CD14-positive monocyte (primary cell): ENCODE measurements around the gene NUP62CL. TPM values are rescaled to one million over a fixed set of nuclear protein-coding genes. Genes with fewer than 3 reads are reported as not detected.

Experiments used
- DNase-seq, 3 donors: peaks; one replicate each; pipeline ENCODE4 v3.0.0-alpha.2; 2011 to 2022
- H2AFZ ChIP-seq: 2 replicates; pipeline ENCODE4 v1.6.0; 2012; ENCODE audit warnings: mild to moderate bottlenecking, low read depth, low read length, inconsistent platforms; ENCODE audit not compliant: insufficient read depth, poor library complexity, severe bottlenecking
- H3K27ac ChIP-seq, 2 donors: 1 replicate in 1 of 2; 2 replicates in 1 of 2; pipeline ENCODE4 v1.5.1; 2012 to 2013; ENCODE audit warnings: low read length in 2 of 2, control low read depth in 1 of 2, inconsistent platforms in 1 of 2, low read depth in 1 of 2, mild to moderate bottlenecking in 1 of 2
- H3K27me3 ChIP-seq, 2 donors: one replicate each; pipeline versions ENCODE4 v1.6.0 to v1.6.1; 2011 to 2013; ENCODE audit warnings: low read length in 2 of 2; ENCODE audit not compliant: control insufficient read depth in 2 of 2, insufficient read depth in 2 of 2
- H3K36me3 ChIP-seq, 2 donors: replicated peaks in 1 of 2; 1 replicate in 1 of 2; 2 replicates in 1 of 2; pipeline versions ENCODE4 v1.5.1 to v1.6.1; 2012 to 2013; ENCODE audit warnings: low read length in 2 of 2, control low read depth in 1 of 2, inconsistent platforms in 1 of 2, mild to moderate bottlenecking in 1 of 2; ENCODE audit not compliant: insufficient read depth in 2 of 2, control insufficient read depth in 1 of 2
- H3K4me1 ChIP-seq, 2 donors: 1 replicate in 1 of 2; 2 replicates in 1 of 2; pipeline versions ENCODE4 v1.5.1 to v1.6.1; 2012 to 2013; ENCODE audit warnings: low read length in 2 of 2, control low read depth in 1 of 2, inconsistent platforms in 1 of 2, mild to moderate bottlenecking in 1 of 2, moderate library complexity in 1 of 2; ENCODE audit not compliant: insufficient read depth in 2 of 2, control insufficient read depth in 1 of 2
- H3K4me2 ChIP-seq: replicated peaks from 2 replicates; pipeline ENCODE3; 2012; ENCODE audit warnings: low read length, moderate library complexity, mild to moderate bottlenecking; ENCODE audit not compliant: poor library complexity, severe bottlenecking; ENCODE audit errors: extremely low read depth
- H3K4me3 ChIP-seq, 3 experiments: fragments of 200-600 bp in 1 of 3; sonication (generic) in 1 of 3; replicated peaks in 1 of 3; 1 replicate in 2 of 3; 2 replicates in 1 of 3; pipeline ENCODE4 v1.5.1; 2011 to 2013; ENCODE audit warnings: low read length in 3 of 3, mild to moderate bottlenecking in 3 of 3, control low read depth in 2 of 3, low read depth in 2 of 3, inconsistent platforms in 1 of 3, moderate library complexity in 1 of 3
- H3K79me2 ChIP-seq: 2 replicates; pipeline ENCODE4 v1.6.0; 2012; ENCODE audit warnings: mild to moderate bottlenecking, control low read depth, inconsistent platforms, low read length, moderate library complexity; ENCODE audit not compliant: insufficient read depth
- H3K9ac ChIP-seq: 2 replicates; pipeline ENCODE4 v1.6.0; 2017; ENCODE audit warnings: low read length, mild to moderate bottlenecking; ENCODE audit not compliant: insufficient read depth, poor library complexity, severe bottlenecking
- H3K9me3 ChIP-seq, 2 donors: replicated peaks in 1 of 2; 1 replicate in 1 of 2; 2 replicates in 1 of 2; pipeline versions ENCODE4 v1.5.1 to v1.6.1; 2012 to 2013; ENCODE audit warnings: low read length in 2 of 2, control low read depth in 1 of 2; ENCODE audit not compliant: control insufficient read depth in 1 of 2, insufficient read depth in 1 of 2
- H4K20me1 ChIP-seq: 2 replicates; pipeline ENCODE4 v1.6.0; 2012; ENCODE audit warnings: mild to moderate bottlenecking, low read length, control low read depth, moderate library complexity; ENCODE audit not compliant: insufficient read depth
- H3K27ac Mint-ChIP-seq, 7 donors: one replicate each; pipeline ENCODE4 v1.8.0; 2020; ENCODE audit warnings: mild to moderate bottlenecking in 7 of 7, mixed read lengths in 7 of 7, moderate library complexity in 6 of 7, inconsistent platforms in 2 of 7
- H3K27me3 Mint-ChIP-seq, 3 donors: one replicate each; pipeline ENCODE4 v1.8.0; 2021 to 2022; ENCODE audit warnings: low read depth in 3 of 3, mild to moderate bottlenecking in 3 of 3, mixed read lengths in 3 of 3, moderate library complexity in 3 of 3, inconsistent platforms in 1 of 3
- H3K36me3 Mint-ChIP-seq, 2 donors: one replicate each; pipeline ENCODE4 v1.8.0; 2020; ENCODE audit warnings: mixed read lengths in 2 of 2, inconsistent platforms in 1 of 2, mild to moderate bottlenecking in 1 of 2
- H3K4me1 Mint-ChIP-seq: one replicate; pipeline ENCODE4 v1.8.0; 2020; ENCODE audit warnings: mild to moderate bottlenecking, mixed read lengths
- H3K4me3 Mint-ChIP-seq, 2 donors: one replicate each; pipeline ENCODE4 v1.8.0; 2020; ENCODE audit warnings: mild to moderate bottlenecking in 2 of 2, mixed read lengths in 2 of 2, moderate library complexity in 1 of 2
- H3K9me3 Mint-ChIP-seq, 7 donors: one replicate each; pipeline ENCODE4 v1.8.0; 2020 to 2022; ENCODE audit warnings: mixed read lengths in 7 of 7, mild to moderate bottlenecking in 6 of 7, moderate library complexity in 6 of 7, inconsistent platforms in 2 of 7
- CTCF ChIP-seq: fragments of 200-600 bp; IDR thresholded peaks from one replicate; pipeline ENCODE4 v1.8.0; 2022; ENCODE audit warnings: antibody characterized with exemption, mild to moderate bottlenecking
- WGBS: methylation state at CpG from one replicate; pipeline ENCODE4 v1.1.5; 2013; ENCODE audit warnings: missing lambda C conversion rate; ENCODE audit not compliant: insufficient coverage; 5-methylcytosine and 5-hydroxymethylcytosine counted together
- intact Hi-C, 2 donors: fragments of 100-400 bp; cut with micrococcal nuclease; formaldehyde crosslinking; loops; one replicate each; pipeline versions ENCODE4 v1.15.0 to v1.15.1; 2023
- polyA plus RNA-seq, 3 donors: library from polyadenylated mRNA; depleted of rRNA in 1 of 3; unstranded in 2 of 3; stranded (reverse) in 1 of 3; fragments of 300-500 nt in 2 of 3; fragments of >200 nt in 1 of 3; fragmentation: Illumina TruSeq in 2 of 3; gene quantifications; 1 replicate in 2 of 3; 2 replicates in 1 of 3; pipeline ENCODE4 v1.2.3, GENCODE V29; 2012 to 2021

Gene NUP62CL
- polyA plus RNA-seq, 3 donors = 0.09 TPM; not detected in 2

- DNase-seq = no peak
- H3K4me2 ChIP-seq = no peak overlapping the region
- no peaks in the 10 kb centered on the region for H3K36me3 ChIP-seq
- no peak overlapping the region for H2AFZ ChIP-seq
- H3K9me3 ChIP-seq = no peaks in the 10 kb centered on the region
- H3K27ac ChIP-seq = no peak overlapping the region
- no peaks in the 10 kb centered on the region for H3K36me3 Mint-ChIP-seq
- H4K20me1 ChIP-seq = no peaks in the 10 kb centered on the region
- H3K79me2 ChIP-seq = no peaks in the 10 kb centered on the region
- no peak for TF ChIP-seq CTCF
- peaks cover 0 to 13% of the 10 kb centered on the region in 2 donors for H3K27me3 ChIP-seq
- H3K27ac Mint-ChIP-seq = peak overlapping the region in 1 of 7 donors; percentile 65
- no peak overlapping the region for H3K4me3 ChIP-seq
- peak overlapping the region in 1 of 2 donors; percentile 3 for H3K4me3 Mint-ChIP-seq
- H3K4me1 Mint-ChIP-seq = peaks cover 15% of the 10 kb centered on the region
- H3K9ac ChIP-seq = no peak overlapping the region
- intact Hi-C loops = no loop called here
- H3K9me3 Mint-ChIP-seq = peaks cover 0 to 15% (median 4%) of the 10 kb centered on the region in 7 donors
- peaks cover 5 to 9% of the 10 kb centered on the region in 2 donors for H3K4me1 ChIP-seq
- peaks cover 4 to 29% (median 24%) of the 10 kb centered on the region in 3 donors for H3K27me3 Mint-ChIP-seq
- WGBS = 100% methylated on average over 3 of the region's 7 CpGs
Observed at GRCh38 chrX:107207089-107207488, 856 bp upstream of the NUP62CL start.

GRCh38 chrX:107206697-107207065, 448 bp upstream of the NUP62CL start:
- Mint-ChIP-seq H3K27ac (no peak overlapping the region), H3K27me3 (peaks cover 4 to 29% (median 24%) of the 10 kb centered on the region in 3 donors), H3K36me3 (no peaks in the 10 kb centered on the region), H3K4me1 (peaks cover 15% of the 10 kb centered on the region), H3K9me3 (peaks cover 0 to 15% (median 4%) of the 10 kb centered on the region in 7 donors), H3K4me3 (peak overlapping the region; percentile 82 to 95)
- no peaks in the 10 kb centered on the region for H4K20me1 ChIP-seq
- no peak overlapping the region for H3K9ac ChIP-seq
- no peaks in the 10 kb centered on the region for H3K36me3 ChIP-seq
- H2AFZ ChIP-seq = no peak overlapping the region
- intact Hi-C loops = no loop called here
- H3K4me1 ChIP-seq = peaks cover 5 to 9% of the 10 kb centered on the region in 2 donors
- H3K4me2 ChIP-seq = peak overlapping the region; percentile 67
- no peaks in the 10 kb centered on the region for H3K9me3 ChIP-seq
- TF ChIP-seq CTCF = no peak
- DNase-seq = no peak
- no peaks in the 10 kb centered on the region for H3K79me2 ChIP-seq
- peaks cover 0 to 13% of the 10 kb centered on the region in 2 donors for H3K27me3 ChIP-seq
- no CpG with 5 or more reads among the region's 9 CpGs for WGBS
- H3K4me3 ChIP-seq = peak overlapping the region in 1 of 3 experiments; percentile 70
- H3K27ac ChIP-seq = no peak overlapping the region
